Measurements from ENCODE around the gene TAS2R19. TPM values are rescaled to one million over a fixed set of nuclear protein-coding genes. Genes with fewer than 3 reads are reported as not detected.

Gene TAS2R19
- total RNA-seq, 2 experiments from 2014 or later, result 2.1 to 2.2 TPM

GRCh38 chr12:11031307-11031706, 8.9 kb upstream of the TAS2R19 start, which contains the start of gene TAS2R31:
TAS2R31 (minus strand) TSS chr12:11031407; CDS start chr12:11031335, 72 bp downstream.
- no peak for ATAC-seq (ENCODE audit: low read depth)
- H3K9me3 Mint-ChIP-seq, result peaks cover 2% of the 10 kb centered on the region
- H3K4me3 Mint-ChIP-seq, result no peak within 1 kb of the TSS
- H3K27me3 Mint-ChIP-seq, result no peaks in the 10 kb centered on the region
- DNase-seq, result no peak
- H3K36me3 Mint-ChIP-seq, result peaks cover 32% of the 10 kb centered on the region
- no peaks in the 10 kb centered on the region for H3K4me1 Mint-ChIP-seq
- H3K27ac Mint-ChIP-seq, result no peak within 1 kb of the TSS
- POLR2A ChIA-PET, result no interaction called here

GRCh38 chr12:11026118-11026517, 3.7 kb upstream of the TAS2R19 start:
- Mint-ChIP-seq H3K36me3 (peaks cover 38% of the 10 kb centered on the region), H3K27me3 (no peaks in the 10 kb centered on the region), H3K27ac (no peak overlapping the region), H3K4me3 (no peak overlapping the region), H3K9me3 (peaks cover 10% of the 10 kb centered on the region), H3K4me1 (peaks cover 2% of the 10 kb centered on the region)
- DNase-seq (no peak), ATAC-seq (ENCODE audit: low read depth) (no peak)
- POLR2A ChIA-PET, result no interaction called here

- H3K27me3 Mint-ChIP-seq, result no peaks in the 10 kb centered on the region
- H3K9me3 Mint-ChIP-seq, result peaks cover 8% of the 10 kb centered on the region
- ATAC-seq (ENCODE audit: low read depth) (no peak), DNase-seq (no peak)
- no peak overlapping the region for H3K27ac Mint-ChIP-seq
- peaks cover 34% of the 10 kb centered on the region for H3K36me3 Mint-ChIP-seq
- H3K4me1 Mint-ChIP-seq, result peaks cover 2% of the 10 kb centered on the region
- no peak overlapping the region for H3K4me3 Mint-ChIP-seq
- POLR2A ChIA-PET, result no interaction called here
Observed at GRCh38 chr12:11023387-11023786, 967 bp upstream of the TAS2R19 start.

- no peaks in the 10 kb centered on the region for H3K27me3 Mint-ChIP-seq
- H3K4me3 Mint-ChIP-seq, result no peak overlapping the region
- H3K9me3 Mint-ChIP-seq, result no peaks in the 10 kb centered on the region
- no peak for DNase-seq
- POLR2A ChIA-PET, result no interaction called here
- peaks cover 9% of the 10 kb centered on the region for H3K4me1 Mint-ChIP-seq
- no peak overlapping the region for H3K27ac Mint-ChIP-seq
- H3K36me3 Mint-ChIP-seq, result peaks cover 15% of the 10 kb centered on the region
- no peak for ATAC-seq (ENCODE audit: low read depth)
Observed at GRCh38 chr12:11016937-11017336, 5.5 kb downstream of the TAS2R19 start.

GRCh38 chr12:11015775-11016430, 6.5 kb downstream of the TAS2R19 start:
- Mint-ChIP-seq H3K36me3 (peaks cover 10% of the 10 kb centered on the region), H3K27ac (no peak overlapping the region), H3K27me3 (no peaks in the 10 kb centered on the region), H3K9me3 (no peaks in the 10 kb centered on the region), H3K4me1 (peaks cover 7% of the 10 kb centered on the region), H3K4me3 (no peak overlapping the region)
- POLR2A ChIA-PET, result no interaction called here
- DNase-seq (no peak), ATAC-seq (ENCODE audit: low read depth) (no peak)

- no peak for DNase-seq
- peaks cover 12% of the 10 kb centered on the region for H3K36me3 Mint-ChIP-seq
- no peak overlapping the region for H3K4me3 Mint-ChIP-seq
- no peak for ATAC-seq (ENCODE audit: low read depth)
- H3K27ac Mint-ChIP-seq, result no peak overlapping the region
- H3K9me3 Mint-ChIP-seq, result no peaks in the 10 kb centered on the region
- H3K4me1 Mint-ChIP-seq, result peaks cover 7% of the 10 kb centered on the region
- POLR2A ChIA-PET, result no interaction called here
- H3K27me3 Mint-ChIP-seq, result no peaks in the 10 kb centered on the region
Observed at GRCh38 chr12:11014234-11014633, 8.2 kb downstream of the TAS2R19 start.

GRCh38 chr12:11007608-11008007, 14.8 kb downstream of the TAS2R19 start:
- Mint-ChIP-seq H3K27me3 (no peaks in the 10 kb centered on the region), H3K4me3 (no peak overlapping the region), H3K27ac (no peak overlapping the region), H3K9me3 (no peaks in the 10 kb centered on the region), H3K4me1 (no peaks in the 10 kb centered on the region), H3K36me3 (peaks cover 13% of the 10 kb centered on the region)
- POLR2A ChIA-PET, result no interaction called here
- DNase-seq, result no peak
- ATAC-seq (ENCODE audit: low read depth), result no peak

GRCh38 chr12:10998204-10998603, 24.2 kb downstream of the TAS2R19 start, which contains the start of gene TAS2R20:
TAS2R20 (minus strand) TSS chr12:10998304; CDS start chr12:10997875, 429 bp downstream.
- DNase-seq (no peak), ATAC-seq (ENCODE audit: low read depth) (no peak)
- Mint-ChIP-seq H3K27me3 (no peaks in the 10 kb centered on the region), H3K4me1 (no peaks in the 10 kb centered on the region), H3K27ac (no peak within 1 kb of the TSS), H3K36me3 (peaks cover 20% of the 10 kb centered on the region), H3K9me3 (peaks cover 2% of the 10 kb centered on the region), H3K4me3 (no peak within 1 kb of the TSS)
- POLR2A ChIA-PET, result no interaction called here

GRCh38 chr12:10994307-10994706, 28.1 kb downstream of the TAS2R19 start:
- ATAC-seq (ENCODE audit: low read depth) (no peak), DNase-seq (no peak)
- Mint-ChIP-seq H3K27me3 (no peaks in the 10 kb centered on the region), H3K4me1 (no peaks in the 10 kb centered on the region), H3K27ac (no peak overlapping the region), H3K9me3 (peaks cover 5% of the 10 kb centered on the region), H3K36me3 (peaks cover 33% of the 10 kb centered on the region), H3K4me3 (no peak overlapping the region)
- POLR2A ChIA-PET, result no interaction called here

GRCh38 chr12:10989107-10989506, 33.3 kb downstream of the TAS2R19 start:
- H3K4me1 Mint-ChIP-seq, result no peaks in the 10 kb centered on the region
- peaks cover 35% of the 10 kb centered on the region for H3K36me3 Mint-ChIP-seq
- H3K27ac Mint-ChIP-seq, result no peak overlapping the region
- H3K27me3 Mint-ChIP-seq, result peaks cover 3% of the 10 kb centered on the region
- DNase-seq, result no peak
- POLR2A ChIA-PET, result no interaction called here
- ATAC-seq (ENCODE audit: low read depth), result no peak
- H3K9me3 Mint-ChIP-seq, result peaks cover 5% of the 10 kb centered on the region
- H3K4me3 Mint-ChIP-seq, result no peak overlapping the region

GRCh38 chr12:10986812-10987211, 35.6 kb downstream of the TAS2R19 start, which contains the start of gene TAS2R50:
TAS2R50 (minus strand) TSS chr12:10986912; CDS start chr12:10986860, 52 bp downstream.
- H3K4me1 Mint-ChIP-seq, result peaks cover 13% of the 10 kb centered on the region
- peaks cover 3% of the 10 kb centered on the region for H3K9me3 Mint-ChIP-seq
- H3K4me3 Mint-ChIP-seq, result no peak within 1 kb of the TSS
- H3K36me3 Mint-ChIP-seq, result peaks cover 29% of the 10 kb centered on the region
- POLR2A ChIA-PET, result no interaction called here
- no peak for ATAC-seq (ENCODE audit: low read depth)
- no peak for DNase-seq
- H3K27ac Mint-ChIP-seq, result no peak within 1 kb of the TSS
- H3K27me3 Mint-ChIP-seq, result peaks cover 5% of the 10 kb centered on the region

GRCh38 chr12:10982244-10982643, 40.2 kb downstream of the TAS2R19 start:
- H3K4me1 Mint-ChIP-seq, result peaks cover 14% of the 10 kb centered on the region
- DNase-seq (no peak), ATAC-seq (ENCODE audit: low read depth) (peak; percentile 92)
- peaks cover 18% of the 10 kb centered on the region for H3K36me3 Mint-ChIP-seq
- peaks cover 2% of the 10 kb centered on the region for H3K9me3 Mint-ChIP-seq
- H3K4me3 Mint-ChIP-seq, result peak overlapping the region; percentile 20
- H3K27ac Mint-ChIP-seq, result no peak overlapping the region
- POLR2A ChIA-PET, result interaction anchor here (1.0 to 1.7 kb wide), 2 partner anchors 15 to 189 kb away, joined by 3 to 17 read pairs; partner anchors contain the start of gene SMIM10L1
- H3K27me3 Mint-ChIP-seq, result peaks cover 16% of the 10 kb centered on the region

- peaks cover 8% of the 10 kb centered on the region for H3K27me3 Mint-ChIP-seq
- H3K4me3 Mint-ChIP-seq, result no peak overlapping the region
- H3K9me3 Mint-ChIP-seq, result peaks cover 4% of the 10 kb centered on the region
Observed at GRCh38 chr12:10974965-10975364, 47.5 kb downstream of the TAS2R19 start.

More at GRCh38 chr12:10974965-10975364, 47.5 kb downstream of the TAS2R19 start:
- Mint-ChIP-seq H3K27ac (no peak overlapping the region), H3K36me3 (peaks cover 23% of the 10 kb centered on the region), H3K4me1 (no peaks in the 10 kb centered on the region)
- ATAC-seq (ENCODE audit: low read depth) (no peak), DNase-seq (no peak)
- POLR2A ChIA-PET, result no interaction called here

Measured in activated naive CD8-positive, alpha-beta T cell treated with anti-CD3 and anti-CD28 coated beads, Interleukin-2, amount 10 ng/mL, durations not matched to agents 7 days and 5 days (primary cell).